Measurements from ENCODE around the gene ZDHHC7. TPM values are rescaled to one million over a fixed set of nuclear protein-coding genes. Genes with fewer than 3 reads are reported as not detected.
"Not testable (repeated sequence)": the region's sequence is repeated elsewhere in the genome, so short reads cannot be mapped to it uniquely, and the experiment has no call there.

The ZDHHC7 gene, protein sequence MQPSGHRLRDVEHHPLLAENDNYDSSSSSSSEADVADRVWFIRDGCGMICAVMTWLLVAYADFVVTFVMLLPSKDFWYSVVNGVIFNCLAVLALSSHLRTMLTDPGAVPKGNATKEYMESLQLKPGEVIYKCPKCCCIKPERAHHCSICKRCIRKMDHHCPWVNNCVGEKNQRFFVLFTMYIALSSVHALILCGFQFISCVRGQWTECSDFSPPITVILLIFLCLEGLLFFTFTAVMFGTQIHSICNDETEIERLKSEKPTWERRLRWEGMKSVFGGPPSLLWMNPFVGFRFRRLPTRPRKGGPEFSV
- 59.8 TPM for polyA plus RNA-seq (ENCODE audit: insufficient read length)
- long read RNA-seq, donor 1, transcript ZDHHC7-201 (8 exons, 3,442 nt) = major isoform, 18 of 47 reads
- long read RNA-seq, donor 1, partial matches to known transcripts = 26 of 47 reads
- long read RNA-seq, donor 1, other reads (novel, unspliced or antisense) = 0 of 47 reads
- long read RNA-seq, donor 2, transcript ZDHHC7-201 (8 exons, 3,442 nt) = major isoform, 9 of 23 reads
- long read RNA-seq, donor 2, partial matches to known transcripts = 11 of 23 reads
- long read RNA-seq, donor 2, other reads (novel, unspliced or antisense) = 0 of 23 reads
- long read RNA-seq, donor 3, transcript ZDHHC7-201 (8 exons, 3,442 nt) = major isoform, 8 of 9 reads
- long read RNA-seq, donor 3, partial matches to known transcripts = 0 of 9 reads
- long read RNA-seq, donor 3, other reads (novel, unspliced or antisense) = 0 of 9 reads
- long read RNA-seq, donor 4, partial matches to known transcripts = 0 of 1 reads
- long read RNA-seq, donor 4, other reads (novel, unspliced or antisense) = 0 of 1 reads
- long read RNA-seq, donor 5, transcript ZDHHC7-201 (8 exons, 3,442 nt) = major isoform, 18 of 35 reads
- long read RNA-seq, donor 5, partial matches to known transcripts = 17 of 35 reads
- long read RNA-seq, donor 5, other reads (novel, unspliced or antisense) = 0 of 35 reads
- long read RNA-seq, donor 6, transcript ZDHHC7-201 (8 exons, 3,442 nt) = major isoform, 13 of 13 reads
- long read RNA-seq, donor 6, partial matches to known transcripts = 0 of 13 reads
- long read RNA-seq, donor 6, other reads (novel, unspliced or antisense) = 0 of 13 reads
- long read RNA-seq, donor 7, transcript ZDHHC7-201 (8 exons, 3,442 nt) = major isoform, 11 of 13 reads
- long read RNA-seq, donor 7, partial matches to known transcripts = 0 of 13 reads
- long read RNA-seq, donor 7, other reads (novel, unspliced or antisense) = 0 of 13 reads
- long read RNA-seq, donor 8, transcript ZDHHC7-201 (8 exons, 3,442 nt) = major isoform, 9 of 14 reads
- long read RNA-seq, donor 8, partial matches to known transcripts = 5 of 14 reads
- long read RNA-seq, donor 8, other reads (novel, unspliced or antisense) = 0 of 14 reads

GRCh38 chr16:85010931-85011845 is at the start of gene ZDHHC7:
ZDHHC7 (minus strand) TSS chr16:85011535; CDS start chr16:84990618, 20,917 bp downstream.
- DNase-seq = peak; percentile 84

DNA sequence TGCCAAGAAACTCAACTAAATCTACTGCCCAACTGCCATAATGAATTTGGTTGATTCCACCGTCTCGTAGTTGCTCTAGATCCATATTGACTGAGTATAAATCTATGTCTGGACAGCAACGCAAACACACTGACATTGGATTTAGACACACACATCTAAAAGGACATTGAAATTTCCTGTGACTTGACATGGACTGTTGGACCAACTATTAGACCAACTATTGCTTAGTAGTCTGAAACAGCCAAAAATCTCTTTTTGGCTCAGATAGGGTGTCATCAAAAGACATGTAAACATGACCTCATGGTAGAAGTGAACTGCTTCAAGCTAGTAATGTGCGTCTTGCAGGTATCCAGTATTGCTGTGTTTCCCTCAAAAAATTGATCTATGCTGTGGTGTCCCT is 47.6 kb upstream of the ZDHHC7 start:
- DNase-seq = no peak

- no peak for DNase-seq
Observed at GRCh38 chr16:85057948-85058347, 46.6 kb upstream of the ZDHHC7 start.

GRCh38 chr16:85057212-85057889 is 46.0 kb upstream of the ZDHHC7 start:
- DNase-seq = no peak

DNA sequence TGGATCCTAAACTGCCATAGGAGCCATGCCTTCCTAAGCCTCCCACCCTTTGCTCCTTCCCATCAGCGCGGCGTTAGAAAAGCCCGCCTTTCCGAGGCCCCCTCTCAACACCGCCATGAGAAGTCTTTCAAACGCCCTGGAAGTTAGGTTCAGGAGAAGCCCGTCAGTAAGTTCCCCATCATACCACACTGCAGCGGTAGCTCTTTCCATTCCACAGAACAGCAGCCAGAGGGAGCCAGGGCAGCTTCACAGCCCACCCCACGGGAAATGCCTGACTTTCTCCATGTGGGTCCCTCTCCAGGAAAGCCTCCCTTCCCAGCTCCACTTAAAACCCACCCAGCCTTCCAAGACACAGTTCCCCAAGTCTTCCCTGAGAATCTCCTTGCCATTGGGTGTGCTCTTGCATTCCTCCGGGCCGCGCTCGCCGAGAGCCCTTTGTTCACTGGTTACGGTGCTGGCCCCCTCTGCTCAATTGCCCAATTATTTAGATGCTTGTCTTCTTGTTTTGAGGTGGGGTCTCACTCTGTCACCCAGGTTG is 44.9 kb upstream of the ZDHHC7 start:
- no peak for DNase-seq

DNA sequence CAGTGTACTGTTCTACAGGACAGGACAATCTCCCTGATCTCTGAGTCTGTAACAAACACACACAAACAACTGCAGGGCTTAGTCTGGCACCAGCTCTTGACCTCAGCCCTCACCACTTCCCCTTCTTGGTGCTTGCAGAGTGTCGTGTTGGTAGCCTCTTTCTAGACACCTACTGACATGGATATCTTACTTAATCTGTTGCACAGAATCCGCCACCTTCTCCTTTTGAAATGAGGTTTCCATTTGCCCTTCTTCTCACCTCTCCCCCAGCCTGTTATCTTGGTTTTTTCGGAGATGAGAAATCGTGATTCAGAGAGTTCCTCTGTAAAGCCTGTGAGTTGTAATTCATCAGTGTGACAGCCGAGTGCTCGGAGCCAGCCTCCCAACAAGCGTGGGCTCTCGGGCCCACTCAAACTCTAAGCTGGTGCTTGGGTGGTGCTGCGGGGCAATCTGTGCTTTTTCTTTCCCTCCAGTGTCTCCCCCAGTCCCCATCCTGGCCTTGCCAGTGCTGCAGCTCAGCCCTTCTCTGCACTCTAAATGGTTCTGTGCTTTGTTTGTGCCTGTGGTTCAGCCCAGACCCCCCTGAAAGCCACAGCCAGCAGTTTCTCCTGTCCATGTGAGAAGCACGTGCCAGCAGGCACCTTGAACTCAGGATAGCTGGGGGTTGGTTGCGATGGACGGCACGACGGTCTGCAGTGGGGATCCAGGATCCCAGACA is 44.3 kb upstream of the ZDHHC7 start:
- no peak for DNase-seq

- no peak for DNase-seq
Observed at GRCh38 chr16:85054948-85055492, 43.7 kb upstream of the ZDHHC7 start.

DNA sequence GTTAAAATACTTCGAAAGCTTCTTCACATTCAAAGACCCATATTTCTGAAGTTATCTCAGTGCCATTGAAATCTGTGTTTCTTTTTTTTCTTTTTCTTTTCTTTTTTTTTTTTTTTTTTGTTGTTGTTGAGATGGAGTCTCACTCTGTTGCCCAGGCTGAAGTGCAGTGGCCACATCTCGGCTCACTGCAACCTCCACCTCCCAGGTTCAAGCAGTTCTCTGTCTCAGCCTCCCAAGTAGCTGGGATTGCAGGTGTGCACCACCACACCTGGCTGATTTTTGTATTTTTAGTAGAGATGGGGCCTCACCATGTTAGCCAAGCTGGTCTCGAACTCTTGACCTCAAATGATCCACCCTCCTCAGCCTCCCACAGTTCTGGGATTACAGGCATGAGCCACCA is 43.0 kb upstream of the ZDHHC7 start:
- DNase-seq = not testable (repeated sequence)

DNA sequence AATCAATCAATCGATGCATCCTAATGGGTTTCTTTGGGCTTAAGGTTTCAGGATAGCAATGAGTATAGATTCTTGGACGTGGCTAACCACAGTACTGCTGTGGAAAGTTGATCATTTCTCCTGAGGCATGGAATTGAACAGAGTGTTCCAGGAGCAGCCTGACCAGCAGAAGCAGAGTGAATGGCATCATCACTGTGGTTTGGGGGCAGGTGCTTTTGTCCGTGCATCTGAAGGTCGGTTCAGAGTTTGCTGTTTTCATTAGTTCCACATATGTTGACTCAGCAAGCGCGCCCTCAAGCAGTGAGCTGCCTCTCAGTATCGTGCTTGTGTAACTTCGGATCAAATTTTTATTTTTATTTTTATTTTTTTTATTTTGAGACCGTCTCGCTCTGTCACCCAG is 41.2 kb upstream of the ZDHHC7 start:
- no peak for DNase-seq

GRCh38 chr16:85051683-85052082 is 40.3 kb upstream of the ZDHHC7 start:
- DNase-seq = no peak

GRCh38 chr16:85051067-85051581 is 39.8 kb upstream of the ZDHHC7 start:
- DNase-seq = no peak

- no peak for DNase-seq
Observed at GRCh38 chr16:85049706-85050305, 38.5 kb upstream of the ZDHHC7 start.

DNA sequence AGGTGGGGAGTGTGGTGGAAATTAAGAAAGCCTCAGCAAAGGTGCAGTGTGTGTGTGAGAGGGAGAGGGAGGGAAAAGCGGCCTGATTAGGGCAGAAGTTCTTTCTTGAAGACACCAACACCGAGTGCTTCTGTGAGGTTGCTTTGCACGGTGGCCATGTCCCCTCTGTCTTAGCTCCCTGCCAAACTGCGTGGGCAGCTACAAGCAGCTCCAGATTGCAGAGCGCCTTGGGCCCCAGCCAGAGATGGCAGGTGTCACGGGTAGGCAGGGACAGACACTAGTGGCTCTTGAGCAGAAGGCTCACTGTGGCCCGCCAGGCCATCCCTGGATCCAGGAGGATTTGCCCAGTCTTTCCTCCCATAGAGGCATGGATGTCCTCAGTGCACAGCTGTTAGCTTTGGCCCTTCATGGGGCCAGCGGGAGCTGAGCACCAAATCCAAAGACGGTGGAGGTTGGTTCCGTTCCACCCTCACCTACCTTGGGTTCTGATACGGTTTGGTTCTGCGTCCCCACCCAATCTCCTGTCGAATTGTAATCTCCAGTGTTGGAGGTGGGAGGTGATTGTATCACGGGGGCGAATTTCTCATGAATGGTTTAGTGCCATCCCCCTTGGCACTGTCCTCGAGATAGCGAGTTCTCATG is 37.7 kb upstream of the ZDHHC7 start:
- DNase-seq = no peak

DNA sequence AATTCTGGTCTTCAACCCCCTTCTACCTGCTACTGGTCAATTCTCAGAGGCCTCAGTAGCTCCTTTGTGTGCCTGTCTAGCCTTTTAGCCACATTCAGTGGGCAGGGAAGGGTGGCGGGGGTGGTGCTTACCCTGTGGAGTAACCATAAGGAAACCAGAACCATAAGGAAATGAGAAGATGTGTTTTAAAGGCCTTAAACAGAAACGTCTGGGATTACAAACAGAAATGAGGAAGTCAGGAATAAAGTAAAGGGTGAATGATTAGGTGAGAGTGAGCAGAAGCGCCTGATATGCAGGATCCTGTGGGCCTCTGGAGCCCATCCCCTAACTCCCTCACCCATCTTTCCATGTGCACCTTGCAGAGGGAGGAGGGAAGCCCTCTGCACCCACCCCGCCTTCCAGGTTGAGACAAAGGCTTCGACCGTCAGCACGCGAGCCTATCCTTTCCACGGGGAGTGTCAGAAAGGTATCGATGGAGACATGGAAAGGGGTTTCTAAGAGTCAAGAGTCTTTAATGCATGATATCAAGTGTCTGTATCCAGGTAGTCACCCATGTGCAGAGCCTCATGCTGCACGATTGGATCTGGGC is 36.6 kb upstream of the ZDHHC7 start:
- no peak for DNase-seq

- DNase-seq = no peak
Observed at GRCh38 chr16:85046931-85047866, 35.9 kb upstream of the ZDHHC7 start.

- no peak for DNase-seq
Observed at GRCh38 chr16:85046472-85046916, 35.2 kb upstream of the ZDHHC7 start.

Data from left kidney (tissue), 8 donors.